Stimulated activated naive CD8-positive, alpha-beta T cell treated with anti-CD3 and anti-CD28 coated beads, Interleukin-15, Interleukin-2, amounts not matched to agents 100 ng/mL and 50 ng/mL, for 24 hours (primary cell): ENCODE measurements around the gene PTPRB.

ENCODE experiments used
- H3K27ac Mint-ChIP-seq: one replicate; pipeline ENCODE4 v1.8.0; 2021; ENCODE audit warnings: mild to moderate bottlenecking, mixed read lengths
- H3K27me3 Mint-ChIP-seq: one replicate; pipeline ENCODE4 v1.8.0; 2021; ENCODE audit warnings: mixed read lengths
- H3K36me3 Mint-ChIP-seq: one replicate; pipeline ENCODE4 v1.8.0; 2021; ENCODE audit warnings: low read depth, mixed read lengths
- H3K4me1 Mint-ChIP-seq: one replicate; pipeline ENCODE4 v1.8.0; 2021; ENCODE audit warnings: low read depth, mixed read lengths
- H3K4me3 Mint-ChIP-seq: one replicate; pipeline ENCODE4 v1.8.0; 2021; ENCODE audit warnings: mild to moderate bottlenecking, mixed read lengths
- H3K9me3 Mint-ChIP-seq: one replicate; pipeline ENCODE4 v1.8.0; 2021; ENCODE audit warnings: mixed read lengths

The PTPRB gene

GRCh38 chr12:70637303-70638085 lies at the start of gene PTPRB:
PTPRB (minus strand) TSS chr12:70637429; CDS start chr12:70637395, 34 bp downstream.
- Mint-ChIP-seq H3K27ac (no peak within 1 kb of the TSS), H3K36me3 (no peaks in the 10 kb centered on the region), H3K4me1 (no peaks in the 10 kb centered on the region), H3K4me3 (no peak within 1 kb of the TSS), H3K27me3 (peaks cover 23% of the 10 kb centered on the region), H3K9me3 (no peaks in the 10 kb centered on the region)

- H3K4me1 Mint-ChIP-seq: no peaks in the 10 kb centered on the region
These were observed 49.7 kb upstream of the PTPRB start for GRCh38 chr12:70686907-70687306.

GRCh38 chr12:70686299-70686698 lies 49.1 kb upstream of the PTPRB start:
- Mint-ChIP-seq H3K9me3 (no peaks in the 10 kb centered on the region), H3K27ac (no peak overlapping the region), H3K4me3 (no peak overlapping the region), H3K4me1 (no peaks in the 10 kb centered on the region), H3K36me3 (no peaks in the 10 kb centered on the region), H3K27me3 (peaks cover 17% of the 10 kb centered on the region)

More at GRCh38 chr12:70686907-70687306, 49.7 kb upstream of the PTPRB start:
- Mint-ChIP-seq H3K4me3 (no peak overlapping the region), H3K27ac (no peak overlapping the region), H3K27me3 (peaks cover 12% of the 10 kb centered on the region), H3K9me3 (no peaks in the 10 kb centered on the region), H3K36me3 (no peaks in the 10 kb centered on the region)

GRCh38 chr12:70683976-70684375 lies 46.7 kb upstream of the PTPRB start:
- Mint-ChIP-seq H3K9me3 (no peaks in the 10 kb centered on the region), H3K27ac (no peak overlapping the region), H3K36me3 (no peaks in the 10 kb centered on the region), H3K27me3 (peaks cover 20% of the 10 kb centered on the region), H3K4me3 (no peak overlapping the region), H3K4me1 (no peaks in the 10 kb centered on the region)

- Mint-ChIP-seq H3K36me3 (no peaks in the 10 kb centered on the region), H3K9me3 (no peaks in the 10 kb centered on the region), H3K4me1 (no peaks in the 10 kb centered on the region), H3K4me3 (no peak overlapping the region), H3K27ac (no peak overlapping the region), H3K27me3 (peaks cover 8% of the 10 kb centered on the region)
These were observed 34.5 kb upstream of the PTPRB start for GRCh38 chr12:70671698-70672097.

- H3K36me3 Mint-ChIP-seq: no peaks in the 10 kb centered on the region
- H3K27ac Mint-ChIP-seq: no peak overlapping the region
- no peaks in the 10 kb centered on the region for H3K4me1 Mint-ChIP-seq
- H3K4me3 Mint-ChIP-seq: no peak overlapping the region
- peaks cover 8% of the 10 kb centered on the region for H3K27me3 Mint-ChIP-seq
- H3K9me3 Mint-ChIP-seq: no peaks in the 10 kb centered on the region
These were observed 33.7 kb upstream of the PTPRB start for GRCh38 chr12:70670948-70671347.

GRCh38 chr12:70667253-70667652 lies 30.0 kb upstream of the PTPRB start:
- no peak overlapping the region for H3K27ac Mint-ChIP-seq
- H3K9me3 Mint-ChIP-seq: no peaks in the 10 kb centered on the region
- peaks cover 8% of the 10 kb centered on the region for H3K27me3 Mint-ChIP-seq
- H3K36me3 Mint-ChIP-seq: no peaks in the 10 kb centered on the region
- H3K4me3 Mint-ChIP-seq: no peak overlapping the region
- H3K4me1 Mint-ChIP-seq: no peaks in the 10 kb centered on the region

- Mint-ChIP-seq H3K36me3 (no peaks in the 10 kb centered on the region), H3K9me3 (no peaks in the 10 kb centered on the region), H3K27ac (no peak overlapping the region), H3K4me1 (peaks cover 4% of the 10 kb centered on the region), H3K4me3 (no peak overlapping the region), H3K27me3 (peaks cover 8% of the 10 kb centered on the region)
These were observed 29.1 kb upstream of the PTPRB start for GRCh38 chr12:70666364-70666763.

GRCh38 chr12:70664465-70664881 lies 27.2 kb upstream of the PTPRB start:
- no peaks in the 10 kb centered on the region for H3K36me3 Mint-ChIP-seq
- peaks cover 4% of the 10 kb centered on the region for H3K4me1 Mint-ChIP-seq
- H3K9me3 Mint-ChIP-seq: no peaks in the 10 kb centered on the region
- H3K4me3 Mint-ChIP-seq: no peak overlapping the region
- H3K27me3 Mint-ChIP-seq: peaks cover 8% of the 10 kb centered on the region
- no peak overlapping the region for H3K27ac Mint-ChIP-seq

- Mint-ChIP-seq H3K4me3 (no peak overlapping the region), H3K36me3 (no peaks in the 10 kb centered on the region), H3K27me3 (peaks cover 5% of the 10 kb centered on the region), H3K4me1 (peaks cover 4% of the 10 kb centered on the region), H3K27ac (no peak overlapping the region), H3K9me3 (no peaks in the 10 kb centered on the region)
These were observed 26.6 kb upstream of the PTPRB start for GRCh38 chr12:70663838-70664237.

- Mint-ChIP-seq H3K9me3 (no peaks in the 10 kb centered on the region), H3K4me1 (peaks cover 4% of the 10 kb centered on the region), H3K27me3 (no peaks in the 10 kb centered on the region), H3K4me3 (no peak overlapping the region), H3K27ac (no peak overlapping the region), H3K36me3 (no peaks in the 10 kb centered on the region)
These were observed 24.4 kb upstream of the PTPRB start for GRCh38 chr12:70661466-70662161.

GRCh38 chr12:70660620-70661219 lies 23.5 kb upstream of the PTPRB start:
- no peak overlapping the region for H3K27ac Mint-ChIP-seq
- H3K4me3 Mint-ChIP-seq: no peak overlapping the region
- H3K36me3 Mint-ChIP-seq: no peaks in the 10 kb centered on the region
- no peaks in the 10 kb centered on the region for H3K9me3 Mint-ChIP-seq
- no peaks in the 10 kb centered on the region for H3K27me3 Mint-ChIP-seq
- H3K4me1 Mint-ChIP-seq: peaks cover 4% of the 10 kb centered on the region

- Mint-ChIP-seq H3K27me3 (no peaks in the 10 kb centered on the region), H3K4me1 (peaks cover 4% of the 10 kb centered on the region), H3K36me3 (no peaks in the 10 kb centered on the region), H3K4me3 (no peak overlapping the region), H3K27ac (no peak overlapping the region), H3K9me3 (no peaks in the 10 kb centered on the region)
These were observed 22.9 kb upstream of the PTPRB start for GRCh38 chr12:70660002-70660604.

- no peak overlapping the region for H3K4me3 Mint-ChIP-seq
These were observed 21.9 kb upstream of the PTPRB start for GRCh38 chr12:70659077-70659606.

More at GRCh38 chr12:70659077-70659606, 21.9 kb upstream of the PTPRB start:
- Mint-ChIP-seq H3K27ac (no peak overlapping the region), H3K4me1 (peaks cover 4% of the 10 kb centered on the region), H3K9me3 (no peaks in the 10 kb centered on the region), H3K27me3 (no peaks in the 10 kb centered on the region), H3K36me3 (no peaks in the 10 kb centered on the region)
